PC-3 (cell line): ENCODE results near the gene ZNF132. TPM values are rescaled to one million over a fixed set of nuclear protein-coding genes. Genes with fewer than 3 reads are reported as not detected.

Experiments
- ATAC-seq: fragments of 200-7000 bp; cut with Tn5 transposase; 2 replicates; pipeline ENCODE4 v1.9.1; 2020; ENCODE audit warnings: mild to moderate bottlenecking, moderate library complexity
- BruUV-seq: library from RNA; stranded (reverse); fragments of 400-500 nt; replicated peaks from 2 replicates; lab custom pipeline; 2021; lab: Mats Ljungman, UMichigan
- CTCF ChIA-PET: fragments of 300-600 bp; sonication (Branson Sonifier 250); formaldehyde crosslinking; loops from one replicate; lab custom pipeline; 2022; ENCODE audit warnings: antibody characterized with exemption; lab: Charles Lee
- POLR2A ChIA-PET: fragments of 300-600 bp; sonication (Branson Sonifier 250); formaldehyde crosslinking; loops from one replicate; lab custom pipeline; 2022; ENCODE audit warnings: antibody characterized with exemption; ENCODE audit not compliant: unreplicated experiment; lab: Charles Lee
- DNase-seq: peaks from one replicate; pipeline ENCODE4 v3.0.0-alpha.2; 2015
- H2AFZ ChIP-seq: fragments of 300-600 bp; sonication (generic); 2 replicates; pipeline ENCODE4 v1.6.0; 2016; ENCODE audit warnings: antibody characterized with exemption, low read length
- H3F3A ChIP-seq: fragments of 300-600 bp; sonication (generic); one replicate; pipeline ENCODE4 v1.6.0; 2017; ENCODE audit warnings: antibody characterized with exemption, low read length, control low read depth, mild to moderate bottlenecking; ENCODE audit not compliant: unreplicated experiment
- H3K27ac ChIP-seq: fragments of 300-600 bp; sonication (generic); 2 replicates; pipeline ENCODE4 v1.5.1; 2016; ENCODE audit warnings: mild to moderate bottlenecking, low read length
- H3K27me3 ChIP-seq: fragments of 300-600 bp; sonication (generic); 2 replicates; pipeline ENCODE4 v1.6.1; 2016; ENCODE audit warnings: low read length, mixed read lengths
- H3K36me3 ChIP-seq: fragments of 300-600 bp; sonication (generic); 2 replicates; pipeline ENCODE4 v1.6.1; 2016; ENCODE audit warnings: low read depth, mixed run types, low read length, mixed read lengths
- H3K4me1 ChIP-seq: fragments of 300-600 bp; sonication (generic); 2 replicates; pipeline ENCODE4 v1.5.1; 2016; ENCODE audit warnings: low read length; ENCODE audit not compliant: insufficient read depth
- H3K4me2 ChIP-seq: fragments of 300-600 bp; sonication (generic); 2 replicates; pipeline ENCODE4 v1.6.0; 2016; ENCODE audit warnings: low read length
- H3K4me3 ChIP-seq: fragments of 300-600 bp; sonication (generic); 2 replicates; pipeline ENCODE4 v1.5.1; 2016; ENCODE audit warnings: mild to moderate bottlenecking, low read length, mixed read lengths
- H3K79me2 ChIP-seq: fragments of 300-600 bp; sonication (generic); 2 replicates; pipeline ENCODE4 v1.6.1; 2017; ENCODE audit warnings: low read length, mixed read lengths
- H3K9ac ChIP-seq: fragments of 300-600 bp; sonication (generic); 2 replicates; pipeline ENCODE4 v1.6.0; 2016; ENCODE audit warnings: mild to moderate bottlenecking, low read length
- H3K9me2 ChIP-seq: fragments of 300-600 bp; sonication (generic); replicated peaks from 2 replicates; pipeline ENCODE4 v1.6.1; 2016; ENCODE audit warnings: mixed run types, low read length, mixed read lengths
- H3K9me3 ChIP-seq: fragments of 300-600 bp; sonication (generic); 2 replicates; pipeline ENCODE4 v1.6.1; 2016; ENCODE audit warnings: low read length, mixed read lengths
- H4K20me1 ChIP-seq: fragments of 300-600 bp; sonication (generic); 2 replicates; pipeline ENCODE4 v1.6.1; 2016; ENCODE audit warnings: low read length, mixed read lengths
- EZH2 ChIP-seq: fragments of 300-600 bp; sonication (generic); IDR thresholded peaks from one replicate; pipeline ENCODE4 v1.6.1; 2017; ENCODE audit warnings: antibody characterized with exemption, mild to moderate bottlenecking, low read length; ENCODE audit not compliant: unreplicated experiment
- EZH2phosphoT487 ChIP-seq: fragments of 300-600 bp; sonication (generic); IDR thresholded peaks from 2 replicates; pipeline ENCODE4 v1.6.1; 2018; ENCODE audit warnings: mild to moderate bottlenecking, antibody characterized with exemption, low read length, borderline replicate concordance
- intact Hi-C: fragments of 100-400 bp; cut with micrococcal nuclease; formaldehyde crosslinking; loops from 2 replicates; pipeline ENCODE4 v1.9.0; 2023
- total RNA-seq: library from RNA; depleted of rRNA; stranded (reverse); fragments of >200 nt; gene quantifications from 2 replicates; pipeline ENCODE4 v1.2.3, GENCODE V29; 2014
- TF ChIP-seq, protein P1 (sequence below): fragments of 300-600 bp; sonication (generic); conservative IDR thresholded peaks from 2 replicates; pipeline ENCODE4 v1.5.1; 2017; ENCODE audit warnings: antibody characterized with exemption, low read depth, mild to moderate bottlenecking, low read length

Gene ZNF132
- total RNA-seq, 1 experiment from 2014 or later = not detected

DNA sequence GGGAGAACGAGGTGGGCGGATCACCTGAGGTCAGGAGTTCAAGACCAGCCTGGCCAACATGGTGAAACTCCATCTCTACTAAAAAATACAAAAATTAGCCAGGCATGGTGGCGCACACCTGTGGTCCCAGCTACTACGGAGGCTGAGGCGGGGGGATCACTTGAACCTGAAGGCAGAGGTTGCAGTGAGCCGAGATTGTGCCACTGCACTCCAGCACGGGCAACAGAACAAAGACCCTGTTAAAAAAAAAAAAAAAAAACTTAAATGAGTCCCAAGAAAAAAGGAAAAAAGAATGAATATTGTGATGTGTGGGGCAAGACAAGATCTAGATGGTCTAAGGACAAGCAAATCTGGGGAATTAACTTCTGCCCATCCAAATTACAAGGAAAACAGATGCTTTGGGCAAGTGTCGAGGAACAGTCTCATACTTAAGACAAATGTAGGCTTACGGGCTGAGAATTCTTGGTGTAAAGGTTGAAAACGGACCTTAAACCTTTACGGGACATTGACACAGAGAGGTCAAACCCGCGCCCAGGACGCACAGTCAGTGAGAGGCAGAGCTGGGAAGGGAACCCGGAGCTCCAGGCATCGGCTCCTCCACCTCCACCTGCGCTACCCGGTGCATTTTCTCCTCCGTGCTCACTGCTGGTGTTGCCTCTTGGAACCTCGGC is 26.3 kb upstream of the ZNF132 start:
- no peaks in the 10 kb centered on the region for H3F3A ChIP-seq
- ATAC-seq = peak; percentile 49
- peak overlapping the region; percentile 87 for H3K9ac ChIP-seq
- peak overlapping the region; percentile 97 for H2AFZ ChIP-seq
- H3K27ac ChIP-seq = no peak overlapping the region
- POLR2A ChIA-PET = no interaction called here
- H3K4me1 ChIP-seq = peaks cover 9% of the 10 kb centered on the region; the same call in 1 of the 2 replicates
- H3K4me2 ChIP-seq = peak overlapping the region; percentile 93
- TF ChIP-seq, protein P1, sequence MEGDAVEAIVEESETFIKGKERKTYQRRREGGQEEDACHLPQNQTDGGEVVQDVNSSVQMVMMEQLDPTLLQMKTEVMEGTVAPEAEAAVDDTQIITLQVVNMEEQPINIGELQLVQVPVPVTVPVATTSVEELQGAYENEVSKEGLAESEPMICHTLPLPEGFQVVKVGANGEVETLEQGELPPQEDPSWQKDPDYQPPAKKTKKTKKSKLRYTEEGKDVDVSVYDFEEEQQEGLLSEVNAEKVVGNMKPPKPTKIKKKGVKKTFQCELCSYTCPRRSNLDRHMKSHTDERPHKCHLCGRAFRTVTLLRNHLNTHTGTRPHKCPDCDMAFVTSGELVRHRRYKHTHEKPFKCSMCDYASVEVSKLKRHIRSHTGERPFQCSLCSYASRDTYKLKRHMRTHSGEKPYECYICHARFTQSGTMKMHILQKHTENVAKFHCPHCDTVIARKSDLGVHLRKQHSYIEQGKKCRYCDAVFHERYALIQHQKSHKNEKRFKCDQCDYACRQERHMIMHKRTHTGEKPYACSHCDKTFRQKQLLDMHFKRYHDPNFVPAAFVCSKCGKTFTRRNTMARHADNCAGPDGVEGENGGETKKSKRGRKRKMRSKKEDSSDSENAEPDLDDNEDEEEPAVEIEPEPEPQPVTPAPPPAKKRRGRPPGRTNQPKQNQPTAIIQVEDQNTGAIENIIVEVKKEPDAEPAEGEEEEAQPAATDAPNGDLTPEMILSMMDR = no peak
- TF ChIP-seq EZH2phosphoT487 = no peak
- no peak for TF ChIP-seq EZH2
- H3K9me2 ChIP-seq = no peaks in the 10 kb centered on the region
- TSS peak; percentile 68 for BruUV-seq
- intact Hi-C loops = loop anchor here (1.0 kb wide), 1 partner anchor 161 kb away; the partner anchor contains the start of gene ERVK3-1
- CTCF ChIA-PET = interaction anchor here (0.6 kb wide), 1 partner anchor 621 kb away, joined by 4 read pairs; no protein-coding TSS in a partner anchor
- H4K20me1 ChIP-seq = no peaks in the 10 kb centered on the region
- H3K27me3 ChIP-seq = no peaks in the 10 kb centered on the region
- 0 out of 2 replicates have a peak, but pooled peaks cover 6% of the 10 kb centered on the region for H3K36me3 ChIP-seq
- H3K79me2 ChIP-seq = peaks cover 26% of the 10 kb centered on the region
- H3K4me3 ChIP-seq = peak overlapping the region; percentile 80
- no peak for DNase-seq
- no peaks in the 10 kb centered on the region for H3K9me3 ChIP-seq

DNA sequence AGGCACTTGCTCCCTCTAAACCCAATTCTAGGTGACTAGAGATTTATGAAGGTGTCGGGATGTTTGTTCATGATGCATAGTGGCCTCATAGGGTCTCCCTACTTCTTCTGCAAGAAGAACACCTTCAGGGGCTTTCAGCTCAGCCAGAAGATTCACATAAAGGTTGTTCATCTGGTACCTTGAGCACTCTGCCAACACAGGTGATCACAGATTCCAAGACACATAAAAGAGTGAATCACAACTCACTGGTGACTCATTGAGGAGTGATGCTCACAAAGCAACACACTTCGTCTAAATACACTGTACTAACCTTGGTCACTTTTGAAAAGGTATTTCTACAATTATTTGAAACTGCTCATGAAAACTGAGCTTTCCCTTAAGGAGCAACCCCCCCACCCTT is 20.1 kb upstream of the ZNF132 start:
- peaks cover 7% of the 10 kb centered on the region for H3F3A ChIP-seq
- ChIA-PET CTCF (no interaction called here), POLR2A (no interaction called here)
- intact Hi-C loops = no loop called here
- H3K4me3 ChIP-seq = no peak overlapping the region
- no peaks in the 10 kb centered on the region for H3K27me3 ChIP-seq
- no peak for TF ChIP-seq EZH2phosphoT487
- H4K20me1 ChIP-seq = 0 out of 2 replicates have a peak, but pooled peaks cover 5% of the 10 kb centered on the region
- DNase-seq (peak; percentile 93), ATAC-seq (peak; percentile 99)
- H3K9ac ChIP-seq = no peak overlapping the region
- H3K9me3 ChIP-seq = no peaks in the 10 kb centered on the region
- peak overlapping the region; percentile 1; the same call in 1 of the 2 replicates for H3K27ac ChIP-seq
- H3K9me2 ChIP-seq = no peaks in the 10 kb centered on the region
- no TSS peak for BruUV-seq
- H3K36me3 ChIP-seq = 0 out of 2 replicates have a peak, but pooled peaks cover 4% of the 10 kb centered on the region
- H3K79me2 ChIP-seq = no peaks in the 10 kb centered on the region
- H3K4me1 ChIP-seq = peaks cover 16% of the 10 kb centered on the region
- no peak overlapping the region for H2AFZ ChIP-seq
- H3K4me2 ChIP-seq = peak overlapping the region; percentile 38

DNA sequence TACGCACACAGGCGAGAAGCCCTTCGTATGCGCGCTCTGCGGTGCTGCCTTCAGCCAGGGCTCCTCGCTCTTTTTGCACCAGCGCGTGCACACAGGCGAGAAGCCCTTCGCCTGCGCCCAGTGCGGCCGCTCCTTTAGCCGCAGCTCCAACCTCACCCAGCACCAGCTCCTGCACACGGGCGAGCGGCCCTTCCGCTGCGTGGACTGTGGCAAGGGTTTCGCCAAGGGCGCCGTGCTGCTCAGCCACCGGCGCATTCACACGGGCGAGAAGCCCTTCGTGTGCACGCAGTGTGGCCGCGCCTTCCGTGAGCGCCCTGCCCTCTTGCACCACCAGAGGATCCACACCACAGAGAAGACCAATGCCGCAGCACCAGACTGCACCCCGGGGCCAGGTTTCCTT is 16.2 kb upstream of the ZNF132 start:
- no peak overlapping the region for H3K9ac ChIP-seq
- no peak overlapping the region for H2AFZ ChIP-seq
- H3K9me3 ChIP-seq = no peaks in the 10 kb centered on the region
- 0 out of 2 replicates have a peak, but pooled peaks cover 5% of the 10 kb centered on the region for H4K20me1 ChIP-seq
- no peaks in the 10 kb centered on the region for H3K27me3 ChIP-seq
- TF ChIP-seq EZH2phosphoT487 (no peak), EZH2 (no peak)
- TF ChIP-seq, protein P1 = no peak
- 0 out of 2 replicates have a peak, but pooled peaks cover 4% of the 10 kb centered on the region for H3K36me3 ChIP-seq
- H3K4me1 ChIP-seq = peaks cover 16% of the 10 kb centered on the region
- ATAC-seq (no peak), DNase-seq (no peak)
- H3K9me2 ChIP-seq = no peaks in the 10 kb centered on the region
- no peak overlapping the region for H3K4me3 ChIP-seq
- ChIA-PET POLR2A (no interaction called here), CTCF (no interaction called here)
- intact Hi-C loops = no loop called here
- peaks cover 7% of the 10 kb centered on the region for H3F3A ChIP-seq
- H3K79me2 ChIP-seq = peaks cover 4% of the 10 kb centered on the region; the same call in 1 of the 2 replicates
- no TSS peak for BruUV-seq
- H3K27ac ChIP-seq = no peak overlapping the region
- H3K4me2 ChIP-seq = no peak overlapping the region
